GM21529 (cell line): ENCODE measurements around the gene ATP6V1A.

ENCODE experiments used
- ATAC-seq: cut with Tn5 transposase; IDR thresholded peaks from one replicate; pipeline ENCODE4 v1.9.1; 2021; ENCODE audit not compliant: unreplicated experiment

Gene ATP6V1A

GRCh38 chr3:113746548-113747282 is at the start of gene ATP6V1A:
ATP6V1A (plus strand) TSS chr3:113747035; CDS start chr3:113778754, 31,719 bp downstream.
- ATAC-seq, result peak; percentile 36

DNA sequence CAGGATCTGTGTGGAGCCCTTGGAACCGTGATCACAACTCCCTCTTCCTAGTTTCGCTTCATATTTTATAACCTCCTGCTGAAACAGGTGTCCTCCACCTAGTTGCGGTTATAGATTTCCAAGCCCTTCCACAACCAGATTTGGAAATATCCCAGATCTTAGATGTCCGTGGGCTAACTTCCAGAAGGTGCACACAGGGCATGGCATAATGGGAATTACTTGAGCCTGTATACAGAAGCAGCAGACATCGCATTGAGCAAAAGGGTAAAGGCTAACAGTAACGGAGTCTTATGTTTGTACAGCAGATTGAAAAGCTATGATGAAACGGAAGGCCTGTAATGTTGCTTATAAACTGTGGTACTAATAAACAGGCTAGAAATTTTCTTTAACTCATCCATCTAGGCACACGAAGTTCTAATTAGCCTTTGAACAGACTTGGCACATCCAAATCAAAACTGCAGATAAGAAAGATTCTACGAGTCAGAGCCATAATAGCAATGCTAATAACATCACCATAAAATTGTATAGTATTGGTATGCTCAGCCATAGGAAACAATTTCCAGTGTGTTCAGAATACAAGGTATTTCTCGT is 49.2 kb upstream of the ATP6V1A start:
- ATAC-seq, result no peak

DNA sequence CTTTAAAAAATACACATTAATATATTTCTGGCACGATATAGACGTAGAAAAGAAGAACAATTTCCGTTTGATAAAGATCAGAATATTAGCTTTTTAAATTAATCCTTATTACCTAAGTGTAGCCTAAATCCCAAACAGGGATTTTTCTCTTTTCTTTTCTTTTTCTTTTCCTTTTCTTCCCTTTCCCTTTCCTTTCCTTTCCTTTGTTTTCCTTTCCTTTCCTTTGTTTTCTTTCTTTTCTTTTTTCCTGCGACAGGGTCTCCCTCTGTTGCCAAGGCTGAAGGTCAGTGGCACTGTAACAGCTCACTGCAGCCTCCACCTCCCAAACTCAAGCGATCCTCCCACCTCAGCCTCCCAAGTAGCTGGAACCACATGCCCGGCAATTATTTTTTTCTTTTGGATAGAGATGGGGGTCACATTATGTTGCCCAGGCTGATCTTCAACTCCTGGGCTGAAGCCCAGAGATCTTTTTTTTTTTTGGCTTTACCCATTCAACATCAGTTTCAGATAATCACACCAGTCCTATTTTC is 48.6 kb upstream of the ATP6V1A start:
- no peak for ATAC-seq

- ATAC-seq, result no peak
These were observed 47.9 kb upstream of the ATP6V1A start for GRCh38 chr3:113698956-113699355.

GRCh38 chr3:113707835-113708234 is 39.0 kb upstream of the ATP6V1A start:
- no peak for ATAC-seq

DNA sequence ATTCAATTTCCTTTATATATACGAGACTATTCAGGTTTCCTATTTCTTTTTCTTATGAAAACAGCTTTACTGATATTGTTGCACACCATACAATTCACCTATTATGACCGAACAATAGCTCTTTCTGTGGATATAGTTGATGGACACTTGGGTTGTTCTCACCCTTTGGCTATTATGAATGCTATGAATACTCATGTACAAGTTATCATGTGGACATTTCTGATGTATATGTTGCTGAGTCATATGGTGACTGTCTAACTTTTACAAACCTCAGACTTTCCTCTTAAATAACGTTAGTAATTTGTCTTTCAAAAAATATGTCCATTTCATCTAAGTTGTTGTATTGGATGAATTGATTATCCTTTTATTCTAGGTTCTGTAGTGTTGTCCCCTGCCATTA is 34.7 kb upstream of the ATP6V1A start:
- no peak for ATAC-seq

GRCh38 chr3:113714702-113715101 is 32.1 kb upstream of the ATP6V1A start:
- ATAC-seq, result no peak

DNA sequence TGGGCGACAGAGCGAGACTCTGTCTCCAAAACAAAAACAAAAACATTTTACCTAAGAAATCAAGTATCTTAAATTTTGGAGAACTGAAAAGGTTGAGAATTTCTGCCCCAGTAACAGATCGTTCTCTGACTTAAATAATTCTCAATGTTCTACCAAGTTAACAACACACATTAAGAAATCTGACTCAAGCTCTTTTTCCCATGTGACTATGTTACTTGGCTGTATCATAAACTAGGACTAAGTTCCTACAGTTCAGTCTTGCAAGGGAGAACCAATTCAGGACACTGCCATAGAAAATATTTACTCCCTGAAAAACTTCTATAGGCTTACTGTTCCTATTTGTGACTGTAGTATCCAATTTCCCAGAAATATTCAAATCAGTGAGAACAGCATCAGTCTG is 29.5 kb upstream of the ATP6V1A start:
- ATAC-seq, result no peak

DNA sequence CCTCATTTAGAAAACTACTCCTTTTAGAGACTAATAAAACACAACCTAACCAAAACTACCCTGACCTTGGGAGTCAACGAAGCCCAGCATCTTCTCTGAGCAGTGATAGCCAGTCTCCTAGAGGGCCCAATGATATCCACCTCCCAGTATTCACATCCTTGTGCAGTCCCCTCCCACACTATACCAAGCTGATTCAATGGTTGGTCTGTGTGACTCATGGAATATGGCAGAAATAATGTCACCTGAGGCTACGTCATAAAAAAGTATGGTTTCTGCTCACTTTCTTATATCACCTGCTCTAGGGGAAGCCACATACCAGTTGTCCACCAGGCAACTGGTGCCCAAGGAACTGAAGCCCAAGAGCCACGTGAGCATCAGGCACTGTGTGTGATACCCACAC is 29.0 kb upstream of the ATP6V1A start:
- no peak for ATAC-seq

GRCh38 chr3:113719294-113719693 is 27.5 kb upstream of the ATP6V1A start:
- no peak for ATAC-seq

DNA sequence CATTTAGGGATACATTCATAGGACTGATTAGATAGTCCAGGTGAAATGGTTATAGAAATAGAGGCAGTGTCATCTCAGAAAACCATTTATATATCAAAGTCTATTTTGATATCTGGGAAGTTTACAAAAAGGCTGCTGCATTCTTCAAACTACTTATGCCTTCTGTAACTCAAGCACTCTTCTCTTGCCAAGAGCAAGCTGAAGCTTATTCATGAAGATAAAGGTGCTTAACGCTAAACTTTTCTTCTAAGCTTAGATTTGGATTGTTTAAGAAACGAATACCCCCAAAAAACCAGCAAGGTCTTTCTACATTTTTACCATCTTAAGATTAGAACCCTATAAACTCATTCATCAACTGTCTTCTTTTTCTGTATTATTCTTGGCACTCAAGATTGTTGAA is 27.1 kb upstream of the ATP6V1A start:
- ATAC-seq, result no peak

DNA sequence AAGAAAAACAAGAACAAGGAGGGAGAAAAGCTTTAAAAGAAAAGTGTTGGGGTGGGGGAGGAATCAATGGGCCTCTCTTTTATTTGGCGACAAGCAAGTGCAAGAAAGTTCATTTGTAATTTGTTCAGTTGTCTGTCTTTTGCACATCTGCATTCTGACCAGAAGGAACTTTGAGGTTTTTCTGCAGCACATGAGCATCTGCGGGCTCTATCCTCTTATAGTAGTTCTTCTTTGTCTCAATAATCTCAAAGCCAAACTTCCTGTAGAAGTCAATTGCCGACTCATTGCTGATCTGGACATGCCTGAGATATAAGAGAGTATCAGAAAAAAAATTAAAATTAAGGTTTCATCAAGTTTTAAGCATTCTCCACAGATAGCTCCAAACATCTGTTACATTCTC is 25.2 kb upstream of the ATP6V1A start:
- no peak for ATAC-seq

- ATAC-seq, result no peak
These were observed 18.2 kb upstream of the ATP6V1A start for GRCh38 chr3:113728661-113729060.

GRCh38 chr3:113730550-113730949 is 16.3 kb upstream of the ATP6V1A start:
- ATAC-seq, result no peak

DNA sequence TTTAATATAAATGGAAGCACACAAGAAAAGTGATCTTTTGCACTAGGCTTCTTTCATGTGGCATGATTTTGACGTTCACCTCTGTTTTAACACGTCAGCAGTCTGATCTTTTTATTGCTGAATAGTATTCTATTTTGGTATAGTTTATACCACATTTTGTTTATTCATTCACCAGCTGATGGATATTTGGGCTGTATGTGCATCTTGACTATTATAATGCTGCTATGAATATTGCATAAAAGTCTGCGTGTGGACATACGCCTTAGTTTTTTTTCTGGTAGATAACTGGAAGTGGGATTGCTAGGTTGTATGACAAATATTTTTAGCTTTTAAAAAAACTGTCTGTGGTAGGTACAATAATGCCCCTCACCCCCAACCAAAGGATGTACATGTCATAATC is 15.1 kb upstream of the ATP6V1A start:
- ATAC-seq, result no peak

DNA sequence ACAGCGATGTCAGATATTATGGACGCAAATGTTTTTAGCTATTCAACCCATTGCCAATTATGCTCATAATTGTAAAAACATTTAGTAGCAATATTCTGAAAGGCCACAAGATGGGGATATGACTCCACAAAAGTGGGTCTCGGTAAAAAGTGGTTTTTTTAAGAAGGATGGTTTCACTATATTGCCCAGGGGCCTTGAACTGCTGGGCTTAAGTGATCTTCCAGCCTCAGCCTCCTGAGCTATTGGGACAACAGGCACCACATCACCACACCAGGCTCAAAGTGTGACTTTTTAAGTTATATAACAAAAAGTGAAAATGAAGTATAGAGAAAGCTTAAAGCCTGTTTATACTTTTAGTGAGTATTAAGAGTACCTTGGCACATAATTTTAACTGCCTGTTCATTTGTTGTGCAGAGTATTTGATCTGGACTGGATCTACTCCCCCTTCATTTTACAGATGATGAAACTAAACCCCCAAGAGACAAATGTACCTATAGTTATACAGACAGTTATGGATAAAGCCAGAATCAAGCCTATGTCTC is 10.2 kb upstream of the ATP6V1A start:
- peak; percentile 83 for ATAC-seq

DNA sequence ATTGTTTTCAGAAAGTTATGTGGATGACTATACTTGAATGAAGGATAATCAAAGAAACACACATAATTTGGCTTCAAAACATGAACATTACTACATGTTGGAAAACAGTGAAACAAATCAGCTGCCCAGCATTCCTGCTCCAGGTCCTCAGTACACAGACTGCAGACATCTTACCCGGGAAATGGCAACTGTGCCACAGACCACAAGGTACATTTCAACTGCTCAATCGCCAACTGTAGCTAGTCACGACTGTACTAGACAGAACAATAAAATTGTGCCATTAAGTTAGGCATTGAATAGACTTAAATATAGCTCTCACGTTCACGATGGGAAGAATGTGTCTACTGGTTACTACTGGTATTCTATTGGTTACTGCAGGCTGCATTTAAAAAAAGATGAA is 5.7 kb upstream of the ATP6V1A start:
- no peak for ATAC-seq

GRCh38 chr3:113741620-113742019 is 5.2 kb upstream of the ATP6V1A start:
- ATAC-seq, result no peak

DNA sequence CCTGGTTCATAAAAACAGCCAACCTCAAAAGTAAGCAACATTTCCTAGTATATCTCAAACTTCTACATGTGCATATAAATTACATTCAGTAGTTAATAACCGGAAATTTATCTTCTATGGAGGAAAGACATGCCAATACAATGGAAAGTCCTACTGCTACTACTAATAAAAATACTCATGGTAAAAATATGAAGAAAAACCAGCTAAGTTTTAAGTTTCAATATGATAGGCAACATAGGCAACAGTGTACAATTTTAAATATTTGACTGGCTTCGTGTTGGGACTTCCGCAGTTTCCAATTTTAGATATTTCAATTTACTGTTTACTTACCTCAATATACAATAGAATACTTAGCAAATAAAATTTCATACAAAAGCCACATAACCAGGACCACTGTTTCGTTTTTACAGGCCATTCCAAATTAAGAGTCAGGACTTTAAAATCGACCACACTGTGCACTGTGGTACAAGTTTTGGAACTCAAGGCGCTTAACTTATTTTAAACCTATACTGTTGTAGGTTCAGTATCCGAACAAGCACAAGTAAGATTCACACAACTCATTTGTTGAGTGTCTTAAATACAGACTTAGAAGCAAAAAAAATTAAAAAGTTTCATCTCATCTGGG is 3.7 kb upstream of the ATP6V1A start:
- ATAC-seq, result no peak

- ATAC-seq, result peak; percentile 56
These were observed 1.7 kb upstream of the ATP6V1A start for GRCh38 chr3:113744941-113745755.
